K562 (cell line): ENCODE data around the gene ELMO3. TPM values are rescaled to one million over a fixed set of nuclear protein-coding genes. Genes with fewer than 3 reads are reported as not detected.
A peak's percentile ranks its signal among the peaks of the same experiment; 100 is the strongest.

ENCODE experiments used
- ETV5 ChIP-seq: sonication (generic); formaldehyde crosslinking; IDR thresholded peaks from 2 replicates; pipeline ENCODE4 v1.4.0; 2020; ENCODE audit warnings: low read depth, mild to moderate bottlenecking, missing genetic modification reagents
- GTF2E2 ChIP-seq: fragments of 200-800 bp; sonication (Bioruptor generic); IDR thresholded peaks from 2 replicates; pipeline ENCODE4 v1.6.1; 2016; ENCODE audit warnings: missing genetic modification characterization, missing compliant biosample characterization
- GTF2F1 ChIP-seq: IDR thresholded peaks from 2 replicates; pipeline ENCODE4 v1.6.1; 2011; ENCODE audit warnings: low read depth, low read length, improper control_type of control experiment
- JUN ChIP-seq, 2 experiments: sonication (generic) in 1 of 2; formaldehyde crosslinking in 1 of 2; IDR thresholded peaks; 2 replicates each; pipeline versions ENCODE4 v1.6.1 to v1.8.0; 2012 to 2022; ENCODE audit warnings: borderline replicate concordance in 2 of 2, mild to moderate bottlenecking in 2 of 2, improper control_type of control experiment in 1 of 2, low read depth in 1 of 2, low read length in 1 of 2, missing genetic modification reagents in 1 of 2
- KLF13 ChIP-seq: fragments of 450-650 bp; IDR thresholded peaks from 2 replicates; pipeline ENCODE4 v1.6.1; 2016; ENCODE audit warnings: missing genetic modification characterization, low read depth, mild to moderate bottlenecking, missing compliant biosample characterization, moderate library complexity, borderline replicate concordance
- MAZ ChIP-seq, 2 experiments: fragments of 450-650 bp in 1 of 2; sonication (generic) in 1 of 2; formaldehyde crosslinking; IDR thresholded peaks in 1 of 2; conservative IDR thresholded peaks in 1 of 2; 2 replicates each; pipeline versions ENCODE4 v1.4.0 to v1.5.0; 2020; ENCODE audit warnings: mild to moderate bottlenecking in 1 of 2, missing genetic modification reagents in 1 of 2
- NFRKB ChIP-seq: fragments of 450-650 bp; IDR thresholded peaks from 2 replicates; pipeline ENCODE4 v1.6.1; 2016; ENCODE audit warnings: low read depth
- SMARCA4 ChIP-seq: fragments of 450-650 bp; IDR thresholded peaks from 2 replicates; pipeline ENCODE4 v1.6.1; 2016
- SMC3 ChIP-seq: conservative IDR thresholded peaks from 2 replicates; pipeline ENCODE4 v1.6.1; 2011; ENCODE audit warnings: low read depth, low read length, improper control_type of control experiment; ENCODE audit not compliant: insufficient read depth
- SRF ChIP-seq, 2 experiments: fragments of 250-450, 450-650 bp in 1 of 2; sonication (Bioruptor Pico) in 1 of 2; sonication (generic) in 1 of 2; formaldehyde crosslinking; IDR thresholded peaks; 2 replicates each; pipeline versions ENCODE4 v1.5.0 to v1.5.1; 2020 to 2022; ENCODE audit warnings: mild to moderate bottlenecking in 1 of 2, missing genetic modification reagents in 1 of 2
- TAF7 ChIP-seq: fragments of 450-650 bp; IDR thresholded peaks from 2 replicates; pipeline ENCODE4 v1.6.1; 2016; ENCODE audit warnings: missing genetic modification characterization, missing compliant biosample characterization
- TCFL5 ChIP-seq: fragments of 250-450 bp; sonication (Bioruptor Pico); conservative IDR thresholded peaks from 2 replicates; pipeline ENCODE4 v1.6.1; 2021; ENCODE audit warnings: mild to moderate bottlenecking, moderate library complexity, matching md5 sums
- ZNF197 ChIP-seq: fragments of 200-800 bp; sonication (Bioruptor generic); IDR thresholded peaks from 2 replicates; pipeline ENCODE4 v1.6.1; 2016; ENCODE audit warnings: low read depth, missing genetic modification characterization, missing compliant biosample characterization
- ZNF324 ChIP-seq: fragments of 250-450 bp; sonication (Bioruptor Pico); IDR thresholded peaks from 2 replicates; pipeline ENCODE4 v1.4.0; 2020; ENCODE audit warnings: mild to moderate bottlenecking
- ZNF354B ChIP-seq: fragments of 250-450 bp; sonication (Bioruptor Pico); IDR thresholded peaks from 2 replicates; pipeline ENCODE4 v1.4.0; 2020
- ZSCAN32 ChIP-seq: fragments of 450-650 bp; formaldehyde crosslinking; IDR thresholded peaks from 2 replicates; pipeline ENCODE4 v1.4.0; 2020; ENCODE audit warnings: mild to moderate bottlenecking, moderate library complexity
- polyA plus RNA-seq, 8 experiments: library from polyadenylated mRNA; depleted of rRNA in 4 of 8; stranded (reverse) in 5 of 8; unstranded in 3 of 8; fragments of >200 nt; fragmentation: Nextera tagmentation in 2 of 8; fragmentation: Illumina TruSeq in 1 of 8; extraction: Ambion mirVana in 2 of 8; extraction: Trizol in 1 of 8; gene quantifications; 2 replicates each; pipeline versions ENCODE4 v1.2.1 to v1.2.3, GENCODE V29; 2011 to 2014; ENCODE audit warnings: inconsistent platforms in 1 of 8, missing spikeins in 1 of 8
- total RNA-seq, 7 experiments: library from RNA; depleted of rRNA in 6 of 7; stranded (reverse); fragments of >200 nt in 6 of 7; fragmentation: Illumina TruSeq in 2 of 7; extraction: Trizol in 2 of 7; gene quantifications; 2 replicates each; pipeline versions ENCODE4 v1.2.1 to v1.2.3, GENCODE V29; 2011 to 2021; ENCODE audit warnings: low replicate concordance in 1 of 7
- TF ChIP-seq, protein P1 (sequence below): fragments of 200-800 bp; sonication (Bioruptor generic); IDR thresholded peaks from 2 replicates; pipeline ENCODE4 v1.6.1; 2017; ENCODE audit warnings: missing genetic modification characterization, missing compliant biosample characterization
- TF ChIP-seq, protein P2 (sequence below): fragments of 450-650 bp; IDR thresholded peaks from 2 replicates; pipeline ENCODE4 v1.6.1; 2016; ENCODE audit warnings: antibody characterized with exemption
- TF ChIP-seq, protein P3 (sequence below), 2 experiments: fragments of 250-450 bp in 1 of 2; fragments of 450-650 bp in 1 of 2; sonication (Bioruptor Pico) in 1 of 2; IDR thresholded peaks; 2 replicates each; pipeline versions ENCODE4 v1.6.1 to v1.8.0; 2016 to 2021; ENCODE audit warnings: mild to moderate bottlenecking in 2 of 2, moderate library complexity in 2 of 2, missing compliant biosample characterization in 1 of 2, missing genetic modification characterization in 1 of 2
- TF ChIP-seq, protein P4 (sequence below): fragments of 250-450 bp; sonication (Bioruptor Pico); IDR thresholded peaks from 2 replicates; pipeline ENCODE4 v1.8.0; 2022; ENCODE audit warnings: inconsistent platforms, mild to moderate bottlenecking, moderate library complexity, borderline replicate concordance

ELMO3 gene
- total and polyA plus RNA-seq, 9 of the 15 experiments (the other 6 are each of a cell fraction or from before 2014, with no cell fraction given), result 0.04 to 5.1 (median 1.5) TPM

- TF ChIP-seq, protein P1, sequence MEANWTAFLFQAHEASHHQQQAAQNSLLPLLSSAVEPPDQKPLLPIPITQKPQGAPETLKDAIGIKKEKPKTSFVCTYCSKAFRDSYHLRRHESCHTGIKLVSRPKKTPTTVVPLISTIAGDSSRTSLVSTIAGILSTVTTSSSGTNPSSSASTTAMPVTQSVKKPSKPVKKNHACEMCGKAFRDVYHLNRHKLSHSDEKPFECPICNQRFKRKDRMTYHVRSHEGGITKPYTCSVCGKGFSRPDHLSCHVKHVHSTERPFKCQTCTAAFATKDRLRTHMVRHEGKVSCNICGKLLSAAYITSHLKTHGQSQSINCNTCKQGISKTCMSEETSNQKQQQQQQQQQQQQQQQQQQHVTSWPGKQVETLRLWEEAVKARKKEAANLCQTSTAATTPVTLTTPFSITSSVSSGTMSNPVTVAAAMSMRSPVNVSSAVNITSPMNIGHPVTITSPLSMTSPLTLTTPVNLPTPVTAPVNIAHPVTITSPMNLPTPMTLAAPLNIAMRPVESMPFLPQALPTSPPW (CRISPR knock-in tag), result no peak
- TF ChIP-seq SMC3, result peak; percentile 20; the same call in 1 of the 2 replicates
- TF ChIP-seq, protein P2, sequence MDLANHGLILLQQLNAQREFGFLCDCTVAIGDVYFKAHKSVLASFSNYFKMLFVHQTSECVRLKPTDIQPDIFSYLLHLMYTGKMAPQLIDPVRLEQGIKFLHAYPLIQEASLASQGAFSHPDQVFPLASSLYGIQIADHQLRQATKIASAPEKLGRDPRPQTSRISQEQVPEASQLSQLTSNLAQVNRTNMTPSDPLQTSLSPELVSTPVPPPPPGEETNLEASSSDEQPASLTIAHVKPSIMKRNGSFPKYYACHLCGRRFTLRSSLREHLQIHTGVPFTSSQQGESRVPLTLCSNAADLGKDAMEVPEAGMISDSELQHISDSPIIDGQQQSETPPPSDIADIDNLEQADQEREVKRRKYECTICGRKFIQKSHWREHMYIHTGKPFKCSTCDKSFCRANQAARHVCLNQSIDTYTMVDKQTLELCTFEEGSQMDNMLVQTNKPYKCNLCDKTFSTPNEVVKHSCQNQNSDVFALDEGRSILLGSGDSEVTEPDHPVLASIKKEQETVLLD, result no peak
- TF ChIP-seq ZSCAN32 (CRISPR knock-in tag), result peak; percentile 1; the same call in 1 of the 2 replicates
- TF ChIP-seq GTF2F1, result no peak
- no peak for TF ChIP-seq TCFL5 (CRISPR knock-in tag)
- TF ChIP-seq MAZ (CRISPR knock-in tag; conservative IDR thresholded peaks at IDR 0.05 in 1 of 2, IDR thresholded peaks at IDR 0.05 in 1 of 2), result peak in 1 of 2 experiments; percentile 84; a peak in 2 of 4 replicates
- no peak for TF ChIP-seq ZNF354B (CRISPR knock-in tag)
- no peak for TF ChIP-seq GTF2E2 (tag)
- no peak for TF ChIP-seq JUN (IDR thresholded peaks at IDR 0.05; ENCODE audit: borderline replicate concordance, low read depth, low read length)
- TF ChIP-seq JUN (CRISPR knock-in tag; IDR thresholded peaks at IDR 0.05; ENCODE audit: borderline replicate concordance), result no peak
- no peak for TF ChIP-seq ZNF324 (CRISPR knock-in tag)
- TF ChIP-seq ETV5, result no peak
- no peak for TF ChIP-seq KLF13 (tag)
- TF ChIP-seq SRF (CRISPR knock-in tag; IDR thresholded peaks at IDR 0.05), result peak in 1 of 2 experiments; percentile 44; a peak in 1 of 4 replicates
- TF ChIP-seq, protein P3, sequence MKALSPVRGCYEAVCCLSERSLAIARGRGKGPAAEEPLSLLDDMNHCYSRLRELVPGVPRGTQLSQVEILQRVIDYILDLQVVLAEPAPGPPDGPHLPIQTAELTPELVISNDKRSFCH (CRISPR knock-in tag; IDR thresholded peaks at IDR 0.05), result no peak
- TF ChIP-seq, protein P3 (tag; IDR thresholded peaks at IDR 0.05), result 0 out of 2 replicates have a peak, but pooled peaks have one; percentile 16
- peak; percentile 34; the same call in 1 of the 2 replicates for TF ChIP-seq NFRKB
- TF ChIP-seq TAF7 (tag), result no peak
- TF ChIP-seq SMARCA4, result no peak
- TF ChIP-seq, protein P4, sequence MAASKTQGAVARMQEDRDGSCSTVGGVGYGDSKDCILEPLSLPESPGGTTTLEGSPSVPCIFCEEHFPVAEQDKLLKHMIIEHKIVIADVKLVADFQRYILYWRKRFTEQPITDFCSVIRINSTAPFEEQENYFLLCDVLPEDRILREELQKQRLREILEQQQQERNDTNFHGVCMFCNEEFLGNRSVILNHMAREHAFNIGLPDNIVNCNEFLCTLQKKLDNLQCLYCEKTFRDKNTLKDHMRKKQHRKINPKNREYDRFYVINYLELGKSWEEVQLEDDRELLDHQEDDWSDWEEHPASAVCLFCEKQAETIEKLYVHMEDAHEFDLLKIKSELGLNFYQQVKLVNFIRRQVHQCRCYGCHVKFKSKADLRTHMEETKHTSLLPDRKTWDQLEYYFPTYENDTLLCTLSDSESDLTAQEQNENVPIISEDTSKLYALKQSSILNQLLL (CRISPR knock-in tag), result no peak
- TF ChIP-seq ZNF197, result no peak
These were observed 29.2 kb upstream of the ELMO3 start (continued) for GRCh38 chr16:67169642-67170167.
